Effector memory CD8-positive, alpha-beta T cell (primary cell): ENCODE data around the gene DIP2C.
"Not testable (repeated sequence)": the region's sequence is repeated elsewhere in the genome, so short reads cannot be mapped to it uniquely, and the experiment has no call there.

ENCODE experiments used
- ATAC-seq: fragments of 150-1000 bp; cut with Tn5 transposase; replicated peaks from 2 replicates; pipeline ENCODE4 v1.10.0; 2021; ENCODE audit warnings: mild to moderate bottlenecking, moderate library complexity
- DNase-seq, 3 experiments: peaks; one replicate each; pipeline ENCODE4 v3.0.0; 2021
- H3K27ac Mint-ChIP-seq, 2 donors: one replicate each; pipeline ENCODE4 v1.8.0; 2022; ENCODE audit warnings: mild to moderate bottlenecking in 2 of 2, mixed read lengths in 2 of 2, moderate library complexity in 2 of 2
- H3K27me3 Mint-ChIP-seq, 2 donors: one replicate each; pipeline ENCODE4 v1.8.0; 2022; ENCODE audit warnings: mixed read lengths in 2 of 2
- H3K36me3 Mint-ChIP-seq: one replicate; pipeline ENCODE4 v1.8.0; 2022; ENCODE audit warnings: mild to moderate bottlenecking, moderate library complexity, mixed read lengths; ENCODE audit not compliant: insufficient read depth
- H3K4me1 Mint-ChIP-seq, 2 donors: one replicate each; pipeline ENCODE4 v1.8.0; 2022; ENCODE audit warnings: low read depth in 2 of 2, mixed read lengths in 2 of 2
- H3K4me3 Mint-ChIP-seq, 2 donors: one replicate each; pipeline ENCODE4 v1.8.0; 2022; ENCODE audit warnings: mild to moderate bottlenecking in 2 of 2, mixed read lengths in 2 of 2, moderate library complexity in 2 of 2
- H3K9me3 Mint-ChIP-seq, 2 donors: one replicate each; pipeline ENCODE4 v1.8.0; 2022; ENCODE audit warnings: mixed read lengths in 2 of 2

The DIP2C gene

DNA sequence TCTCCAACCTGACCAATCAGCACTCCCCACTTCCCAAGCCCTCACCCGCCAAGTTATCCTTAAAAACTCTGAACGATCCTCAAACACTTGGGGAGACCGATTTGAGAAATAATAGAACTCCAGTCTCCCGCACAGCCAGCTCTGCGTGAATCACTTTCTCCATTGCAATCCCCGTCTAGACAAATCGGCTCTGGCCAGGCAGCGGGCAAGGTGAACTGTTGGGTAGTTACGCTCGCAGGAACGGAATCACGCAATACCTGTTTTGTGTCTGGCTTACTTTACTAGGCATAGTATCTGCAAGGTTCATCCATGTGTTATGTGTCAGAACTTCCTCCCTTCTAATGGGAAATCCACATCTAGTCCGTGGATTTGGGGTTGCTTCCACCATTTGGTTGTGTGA is 282.5 kb downstream of the DIP2C start:
- Mint-ChIP-seq H3K9me3 (no peaks in the 10 kb centered on the region), H3K27ac (no peak overlapping the region)

DNA sequence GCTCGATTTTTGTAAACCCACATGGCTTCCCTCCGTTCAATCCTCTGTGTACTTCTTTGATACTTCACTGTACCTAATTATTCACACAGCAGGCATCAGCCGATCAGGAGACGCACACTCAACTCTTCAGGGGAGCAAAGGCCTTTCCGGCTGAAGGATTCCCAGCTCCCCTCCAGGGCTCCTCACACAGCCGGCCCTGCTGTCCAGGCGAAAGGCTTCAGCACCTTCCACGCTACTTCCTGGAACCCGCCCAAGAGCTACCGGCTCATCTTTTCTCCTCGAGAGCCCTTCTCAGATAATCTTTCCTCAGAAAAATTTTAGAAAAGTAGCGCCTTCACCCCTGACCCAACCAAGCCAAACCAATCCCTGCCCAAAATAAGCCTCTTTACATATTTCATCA is 283.8 kb downstream of the DIP2C start:
- peaks cover 8 to 12% of the 10 kb centered on the region in 2 donors for H3K27me3 Mint-ChIP-seq

More for the DNA sequence above, 282.5 kb downstream of the DIP2C start:
- ATAC-seq (no peak), DNase-seq (no peak)
- no peaks in the 10 kb centered on the region for H3K4me1 Mint-ChIP-seq
- no peak overlapping the region for H3K4me3 Mint-ChIP-seq
- H3K36me3 Mint-ChIP-seq = peaks cover 6% of the 10 kb centered on the region
- peaks cover 8 to 12% of the 10 kb centered on the region in 2 donors for H3K27me3 Mint-ChIP-seq

DNA sequence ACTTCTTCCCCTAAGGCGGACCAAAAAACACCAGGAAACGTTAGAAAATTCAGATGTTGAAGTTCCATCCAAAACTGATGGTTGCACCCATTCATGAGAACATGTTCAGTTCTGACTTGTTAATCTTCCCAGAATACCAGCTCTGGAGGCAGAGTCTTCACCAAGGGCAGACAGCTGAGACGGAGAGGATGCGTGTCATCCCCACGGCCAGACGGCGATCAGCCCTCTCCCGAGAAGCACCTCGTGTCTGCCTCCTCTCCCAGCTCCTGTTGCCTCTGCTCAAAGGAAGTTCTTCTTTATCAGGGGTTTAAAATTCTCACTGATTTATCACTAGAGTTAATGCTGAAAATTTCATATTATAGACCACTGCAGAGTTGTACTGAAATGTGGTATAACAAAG is 284.5 kb downstream of the DIP2C start:
- Mint-ChIP-seq H3K4me1 (no peaks in the 10 kb centered on the region), H3K9me3 (no peaks in the 10 kb centered on the region), H3K4me3 (no peak overlapping the region), H3K36me3 (peaks cover 6% of the 10 kb centered on the region), H3K27ac (no peak overlapping the region), H3K27me3 (peaks cover 8 to 12% of the 10 kb centered on the region in 2 donors)
- no peak for ATAC-seq
- no peak for DNase-seq

More for the DNA sequence above, 283.8 kb downstream of the DIP2C start:
- Mint-ChIP-seq H3K36me3 (peaks cover 6% of the 10 kb centered on the region), H3K9me3 (no peaks in the 10 kb centered on the region), H3K27ac (no peak overlapping the region), H3K4me1 (no peaks in the 10 kb centered on the region), H3K4me3 (no peak overlapping the region)
- no peak for ATAC-seq
- no peak for DNase-seq

DNA sequence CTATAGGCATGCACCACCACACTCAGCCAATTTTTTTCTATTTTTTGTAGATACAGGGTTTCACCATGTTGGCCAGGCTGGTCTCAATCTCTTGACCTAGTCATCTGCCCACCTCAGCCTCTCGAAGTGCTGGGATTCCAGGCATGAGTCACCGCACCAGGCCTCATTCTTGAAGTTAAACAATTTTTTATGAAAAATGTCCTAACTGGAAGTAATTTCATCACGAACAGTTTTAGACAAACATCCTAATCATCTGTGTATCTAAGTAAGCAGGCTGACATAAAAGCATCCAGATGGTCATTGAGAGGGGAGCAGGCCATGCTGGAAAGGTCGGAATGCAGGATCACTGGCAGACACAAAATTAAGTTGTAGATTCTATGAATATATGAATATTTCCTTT is 285.1 kb downstream of the DIP2C start:
- H3K9me3 Mint-ChIP-seq = no peaks in the 10 kb centered on the region
- no peak overlapping the region for H3K4me3 Mint-ChIP-seq
- no peak overlapping the region for H3K27ac Mint-ChIP-seq
- peaks cover 6% of the 10 kb centered on the region for H3K36me3 Mint-ChIP-seq
- H3K27me3 Mint-ChIP-seq = peaks cover 8 to 12% of the 10 kb centered on the region in 2 donors
- ATAC-seq = no peak
- H3K4me1 Mint-ChIP-seq = no peaks in the 10 kb centered on the region
- no peak for DNase-seq

DNA sequence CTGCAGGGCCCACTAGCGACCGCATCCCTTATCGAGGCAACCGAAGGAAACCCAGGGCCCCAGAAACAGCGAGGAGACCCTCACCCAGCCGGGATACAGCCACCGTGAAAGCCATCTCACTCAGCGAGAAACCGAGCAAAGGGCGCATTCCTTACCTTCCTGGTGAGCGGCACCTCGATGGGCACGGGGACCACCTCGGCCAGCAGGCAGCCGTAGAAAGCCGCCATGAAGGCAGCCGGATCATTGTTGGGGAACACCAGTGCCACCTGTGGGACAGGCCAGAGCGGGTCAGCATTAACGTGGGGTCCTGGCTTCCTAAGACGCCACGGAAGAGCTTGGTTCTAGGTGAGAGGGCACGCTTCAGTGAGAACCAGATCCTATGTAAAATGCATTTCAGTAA is 290.5 kb downstream of the DIP2C start:
- ATAC-seq = no peak
- peaks cover 12% of the 10 kb centered on the region in 2 donors for H3K4me1 Mint-ChIP-seq
- no peaks in the 10 kb centered on the region for H3K27me3 Mint-ChIP-seq
- no peak overlapping the region for H3K27ac Mint-ChIP-seq
- no peak overlapping the region for H3K4me3 Mint-ChIP-seq
- H3K36me3 Mint-ChIP-seq = no peaks in the 10 kb centered on the region
- H3K9me3 Mint-ChIP-seq = no peaks in the 10 kb centered on the region
- no peak for DNase-seq

DNA sequence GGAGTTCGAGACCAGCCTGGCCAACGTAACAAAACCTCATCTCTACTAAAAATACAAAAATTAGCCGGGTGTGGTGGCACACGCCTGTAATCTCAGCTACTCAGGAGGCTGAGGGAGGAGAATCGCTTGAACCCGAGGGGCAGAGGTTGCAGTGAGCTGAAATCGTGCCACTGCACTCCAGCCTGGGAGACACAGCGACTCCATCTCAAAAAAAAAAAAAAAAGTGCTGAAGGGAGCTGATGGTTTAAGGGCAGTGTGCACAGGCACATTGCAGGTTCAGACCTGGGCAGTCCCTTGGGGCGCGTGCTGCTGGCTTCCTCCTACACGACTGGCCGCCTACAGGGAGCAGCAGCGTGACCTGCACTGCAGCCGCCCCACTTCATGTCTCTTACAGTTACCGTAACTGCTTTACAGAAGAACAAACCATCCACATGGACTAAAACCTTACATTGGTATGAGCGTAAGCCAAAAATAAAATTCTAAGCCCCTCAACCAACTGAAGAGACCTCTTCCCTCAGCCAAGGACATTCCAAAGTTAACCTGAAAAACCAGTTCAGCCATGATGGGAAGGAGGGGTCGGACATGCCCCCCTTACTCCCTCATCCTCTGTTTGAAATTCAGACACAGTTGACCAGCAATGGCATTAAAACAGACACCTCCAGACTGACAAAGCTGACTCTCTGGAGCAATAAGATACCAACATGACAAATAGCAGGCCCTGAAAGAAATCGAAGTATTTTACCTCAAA is 292.0 kb downstream of the DIP2C start:
- ATAC-seq (no peak), DNase-seq (no peak)
- no peaks in the 10 kb centered on the region for H3K9me3 Mint-ChIP-seq
- H3K36me3 Mint-ChIP-seq = no peaks in the 10 kb centered on the region
- H3K27me3 Mint-ChIP-seq = no peaks in the 10 kb centered on the region
- peaks cover 14 to 16% of the 10 kb centered on the region in 2 donors for H3K4me1 Mint-ChIP-seq
- H3K27ac Mint-ChIP-seq = no peak overlapping the region
- H3K4me3 Mint-ChIP-seq = no peak overlapping the region

DNA sequence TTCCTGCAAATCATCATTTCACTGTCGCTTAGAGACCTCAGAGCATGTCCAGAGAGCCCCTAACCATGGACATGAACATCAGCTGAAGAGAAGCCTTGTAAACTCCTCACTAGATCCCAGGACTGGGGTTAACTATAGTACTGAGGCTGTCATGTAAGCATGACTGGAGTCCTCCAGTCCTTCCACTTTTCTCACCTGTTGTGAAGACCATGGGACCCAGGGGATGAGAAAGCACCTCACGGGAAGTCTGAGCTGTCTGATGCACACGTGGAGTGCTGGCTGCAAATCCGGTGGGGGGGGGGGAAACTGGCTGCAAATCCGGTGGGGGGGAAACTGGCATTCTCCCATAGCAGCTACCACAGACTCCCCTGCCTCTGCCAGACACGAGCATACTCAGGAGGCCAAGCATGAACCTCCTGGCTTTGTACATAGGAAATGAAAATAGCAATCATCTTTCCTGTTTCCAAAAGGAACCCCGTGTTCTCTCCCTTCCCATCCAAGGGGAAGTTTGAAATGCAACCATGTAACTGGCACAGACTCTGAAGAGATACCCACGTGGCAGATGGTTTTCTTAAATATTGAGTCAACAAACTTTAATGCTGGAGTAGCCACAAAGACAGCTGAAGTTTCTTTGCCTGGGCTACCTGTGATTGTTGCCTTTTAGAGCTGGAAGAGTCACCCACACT is 292.8 kb downstream of the DIP2C start:
- H3K27me3 Mint-ChIP-seq = no peaks in the 10 kb centered on the region
- ATAC-seq (no peak), DNase-seq (no peak)
- H3K4me3 Mint-ChIP-seq = no peak overlapping the region
- H3K4me1 Mint-ChIP-seq = peaks cover 14 to 16% of the 10 kb centered on the region in 2 donors
- H3K27ac Mint-ChIP-seq = peak overlapping the region in 1 of 2 donors; percentile 15
- H3K9me3 Mint-ChIP-seq = no peaks in the 10 kb centered on the region
- no peaks in the 10 kb centered on the region for H3K36me3 Mint-ChIP-seq

DNA sequence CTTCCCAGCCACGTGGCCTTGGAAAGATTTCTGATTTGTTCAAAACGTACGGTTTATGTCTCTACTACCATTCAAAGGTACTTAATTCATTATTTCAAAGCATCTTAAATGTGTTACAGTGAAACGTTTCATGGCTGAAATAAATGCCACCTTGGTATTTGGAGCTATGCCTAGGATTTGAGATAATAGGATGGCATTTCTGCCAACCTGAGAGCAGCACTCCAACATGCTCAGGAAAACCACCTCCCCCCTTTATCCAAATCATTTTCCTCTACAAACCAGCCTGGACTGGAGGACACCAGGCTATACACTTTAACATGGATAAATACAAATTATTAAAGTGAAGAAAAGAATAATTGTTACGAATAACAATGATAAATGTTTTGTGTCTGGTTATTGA is 293.4 kb downstream of the DIP2C start:
- Mint-ChIP-seq H3K36me3 (no peaks in the 10 kb centered on the region), H3K4me1 (peaks cover 14 to 16% of the 10 kb centered on the region in 2 donors), H3K9me3 (no peaks in the 10 kb centered on the region), H3K27ac (no peak overlapping the region), H3K4me3 (no peak overlapping the region), H3K27me3 (no peaks in the 10 kb centered on the region)
- DNase-seq (no peak), ATAC-seq (no peak)

DNA sequence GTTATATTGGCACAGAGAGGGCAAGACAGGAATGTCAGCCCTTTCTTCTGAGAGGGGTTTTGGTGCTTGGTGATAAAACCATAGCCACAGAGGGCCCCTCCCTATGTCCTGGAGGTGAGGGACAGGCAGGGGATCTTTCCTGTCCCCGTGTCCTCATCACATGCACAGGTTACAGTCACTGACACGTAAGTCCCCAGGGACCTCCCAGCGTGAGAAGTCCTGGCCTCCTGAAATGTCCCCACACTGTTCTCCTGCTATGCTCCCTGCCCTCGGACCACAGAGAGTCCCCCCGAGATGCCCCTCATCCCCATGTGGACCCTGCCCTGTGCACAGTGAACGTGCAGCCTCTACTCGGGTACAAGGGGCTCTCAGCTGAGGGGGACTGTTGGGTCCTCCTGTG is 293.8 kb downstream of the DIP2C start:
- Mint-ChIP-seq H3K27ac (no peak overlapping the region), H3K27me3 (no peaks in the 10 kb centered on the region), H3K4me3 (no peak overlapping the region), H3K9me3 (no peaks in the 10 kb centered on the region), H3K36me3 (no peaks in the 10 kb centered on the region), H3K4me1 (peaks cover 14 to 16% of the 10 kb centered on the region in 2 donors)
- ATAC-seq (no peak), DNase-seq (no peak)

DNA sequence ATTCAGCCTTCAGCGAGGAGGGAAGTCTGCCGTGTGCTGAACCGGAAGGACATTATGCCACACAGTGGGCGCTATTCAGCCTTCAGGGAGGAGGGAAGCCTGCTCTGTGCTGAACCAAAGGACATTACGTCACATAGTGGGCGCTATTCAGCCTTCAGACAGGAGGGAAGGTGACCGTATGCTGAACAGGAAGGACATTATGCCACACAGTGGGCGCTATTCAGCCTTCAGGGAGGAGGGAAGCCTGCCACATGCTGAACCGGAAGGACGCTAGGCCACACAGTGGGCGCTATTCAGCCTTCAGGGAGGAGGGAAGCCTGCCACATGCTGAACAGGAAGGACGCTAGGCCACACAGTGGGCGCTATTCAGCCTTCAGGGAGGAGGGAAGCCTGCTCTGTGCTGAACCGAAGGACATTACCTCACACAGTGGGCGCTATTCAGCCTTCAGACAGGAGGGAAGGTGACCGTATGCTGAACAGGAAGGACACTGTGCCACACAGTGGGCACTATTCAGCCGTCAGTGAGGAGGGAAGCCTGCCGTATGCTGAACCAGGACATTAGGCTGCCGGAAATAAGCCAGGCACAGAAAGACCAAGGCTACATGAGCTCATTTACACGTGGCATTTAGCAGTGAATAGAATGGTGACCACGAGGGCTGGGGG is 294.9 kb downstream of the DIP2C start:
- not testable (repeated sequence) for H3K36me3 Mint-ChIP-seq, H3K9me3 Mint-ChIP-seq, H3K27me3 Mint-ChIP-seq
- Mint-ChIP-seq H3K4me1 (peaks cover 14 to 16% of the 10 kb centered on the region in 2 donors), H3K27ac (peak overlapping the region; percentile 88 to 89), H3K4me3 (peak overlapping the region; percentile 45 to 46)
- DNase-seq (peak in 2 of 3 experiments; percentile 7 to 15), ATAC-seq (peak; percentile 77)

DNA sequence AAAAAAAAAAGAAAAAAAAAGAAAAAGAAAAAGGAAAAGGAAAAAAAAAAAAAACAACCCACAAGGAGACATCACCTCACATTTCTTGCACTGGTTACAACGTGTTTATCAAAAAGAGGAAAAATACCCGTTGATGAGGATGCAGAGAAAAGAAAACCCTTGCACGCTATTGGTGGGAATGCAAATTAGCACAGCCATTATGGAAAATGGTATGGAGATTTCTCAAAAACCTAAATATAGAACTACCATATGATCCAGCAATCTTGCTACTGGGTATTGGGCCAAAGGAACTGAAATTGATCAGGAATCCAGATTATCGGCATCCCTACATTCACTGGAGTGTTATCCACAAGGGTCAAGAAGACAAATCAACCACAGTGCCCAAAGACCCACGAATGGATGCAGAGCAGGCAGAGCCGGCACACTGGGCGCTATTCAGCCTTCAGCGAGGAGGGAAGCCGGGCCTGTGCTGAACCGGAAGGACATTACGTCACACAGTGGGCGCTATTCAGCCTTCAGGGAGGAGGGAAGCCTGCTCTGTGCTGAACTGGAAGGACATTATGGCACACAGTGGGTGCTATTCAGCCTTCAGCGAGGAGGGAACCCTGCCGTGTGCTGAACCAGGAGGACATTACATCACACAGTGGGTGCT is 295.6 kb downstream of the DIP2C start:
- Mint-ChIP-seq H3K4me1 (peaks cover 14 to 16% of the 10 kb centered on the region in 2 donors), H3K36me3 (no peaks in the 10 kb centered on the region), H3K4me3 (peak overlapping the region; percentile 45 to 46), H3K27ac (peak overlapping the region; percentile 88 to 89), H3K27me3 (no peaks in the 10 kb centered on the region), H3K9me3 (no peaks in the 10 kb centered on the region)
- DNase-seq (no peak), ATAC-seq (no peak)

DNA sequence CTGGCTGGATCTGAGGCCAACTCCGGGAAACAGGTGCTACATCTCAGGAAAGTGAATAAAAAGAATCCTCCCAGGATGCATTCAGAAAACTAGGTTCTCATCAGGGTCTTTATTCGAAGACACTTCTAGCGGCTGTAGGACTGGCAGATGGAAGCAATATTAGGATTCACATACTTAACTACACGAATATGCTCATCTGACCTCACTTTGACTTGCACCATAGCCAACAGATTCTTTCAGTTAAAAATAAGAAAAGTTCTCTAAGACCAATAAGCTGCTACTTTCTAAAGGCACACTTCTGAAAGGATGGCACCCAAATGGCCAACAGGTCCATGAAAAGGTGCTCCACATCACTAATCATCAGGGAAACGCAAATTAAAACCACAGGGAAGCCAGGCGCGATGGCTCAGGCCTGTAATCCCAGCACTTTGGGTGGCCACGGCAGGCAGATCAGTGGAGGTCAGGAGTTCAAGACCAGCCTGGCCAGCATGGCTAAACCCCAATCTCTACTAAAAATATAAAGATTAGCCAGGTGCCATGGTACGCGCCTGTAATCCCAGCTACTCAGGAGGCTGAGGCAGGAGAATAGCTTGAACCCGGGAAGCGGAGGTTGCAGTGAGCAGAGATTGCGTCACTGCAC is 296.2 kb downstream of the DIP2C start:
- DNase-seq (no peak), ATAC-seq (no peak)
- peaks cover under 1% of the 10 kb centered on the region for H3K36me3 Mint-ChIP-seq
- no peak overlapping the region for H3K4me3 Mint-ChIP-seq
- no peaks in the 10 kb centered on the region for H3K9me3 Mint-ChIP-seq
- H3K4me1 Mint-ChIP-seq = peaks cover 17 to 18% of the 10 kb centered on the region in 2 donors
- no peaks in the 10 kb centered on the region for H3K27me3 Mint-ChIP-seq
- peak overlapping the region in 1 of 2 donors; percentile 59 for H3K27ac Mint-ChIP-seq

DNA sequence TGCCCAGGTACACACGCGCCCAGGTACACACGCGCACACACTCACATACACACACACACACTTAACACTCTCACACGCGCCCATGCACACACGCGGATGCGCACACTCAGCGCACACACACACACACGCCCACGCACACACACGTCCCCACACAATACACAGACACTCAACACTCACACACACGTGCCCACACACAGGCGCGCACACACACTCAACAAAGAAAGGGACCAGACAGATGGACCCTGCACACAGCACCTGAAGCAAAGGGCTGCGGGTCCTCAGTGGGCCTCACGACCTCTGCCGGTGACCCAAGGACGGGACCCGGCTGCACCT is 296.8 kb downstream of the DIP2C start:
- peaks cover 5% of the 10 kb centered on the region for H3K36me3 Mint-ChIP-seq
- H3K4me3 Mint-ChIP-seq = no peak overlapping the region
- DNase-seq (no peak), ATAC-seq (no peak)
- peaks cover 18% of the 10 kb centered on the region in 2 donors for H3K4me1 Mint-ChIP-seq
- no peaks in the 10 kb centered on the region for H3K9me3 Mint-ChIP-seq
- no peak overlapping the region for H3K27ac Mint-ChIP-seq
- H3K27me3 Mint-ChIP-seq = no peaks in the 10 kb centered on the region
